ENCODE measurements around the gene BUD31.
A peak's percentile ranks its signal among the peaks of the same experiment; 100 is the strongest.
"Not testable (repeated sequence)": the region's sequence is repeated elsewhere in the genome, so short reads cannot be mapped to it uniquely, and the experiment has no call there.

Gene BUD31

DNA sequence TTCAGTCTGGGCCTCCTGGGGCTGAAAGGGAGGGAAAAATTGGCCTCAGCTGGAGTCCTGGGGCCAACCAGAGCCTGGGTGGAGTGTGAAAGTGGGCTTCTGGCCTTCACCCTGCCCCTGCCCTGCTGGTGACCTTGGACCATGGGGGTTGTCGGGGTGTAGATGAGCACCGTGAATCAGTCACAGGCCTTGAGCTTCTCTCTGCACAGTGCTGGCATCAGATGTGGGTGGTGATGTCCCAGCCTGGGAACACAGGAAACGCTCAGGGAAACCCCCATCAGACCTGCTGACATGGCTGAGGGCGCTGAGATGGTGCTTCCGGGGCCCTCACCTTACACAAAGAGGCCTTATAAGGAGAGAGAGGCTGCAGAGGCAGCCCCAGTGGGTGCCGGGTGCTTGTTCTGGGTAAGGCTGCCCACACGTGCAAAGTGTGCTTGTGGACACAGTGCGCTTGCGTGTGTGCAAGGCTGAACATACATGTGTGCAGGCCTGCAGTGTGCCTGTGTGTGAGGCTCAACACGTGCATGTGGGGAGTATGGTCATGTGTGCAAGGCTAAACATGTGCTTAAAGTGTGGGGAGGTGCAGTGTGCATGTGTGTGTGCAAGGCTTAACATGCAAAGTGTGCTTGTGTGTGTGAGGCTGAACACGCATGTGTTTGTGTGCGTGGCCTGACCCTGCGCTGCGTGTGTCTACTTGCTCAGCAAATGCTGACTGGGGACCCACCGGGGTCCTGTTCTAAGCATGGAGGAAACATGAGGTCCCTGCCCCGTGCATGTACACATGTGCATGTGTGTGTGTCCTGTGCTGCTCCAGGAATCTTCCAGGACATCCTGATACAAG, 27.7 kb upstream of the BUD31 start:
- peak; percentile 86 for DNase-seq

DNA sequence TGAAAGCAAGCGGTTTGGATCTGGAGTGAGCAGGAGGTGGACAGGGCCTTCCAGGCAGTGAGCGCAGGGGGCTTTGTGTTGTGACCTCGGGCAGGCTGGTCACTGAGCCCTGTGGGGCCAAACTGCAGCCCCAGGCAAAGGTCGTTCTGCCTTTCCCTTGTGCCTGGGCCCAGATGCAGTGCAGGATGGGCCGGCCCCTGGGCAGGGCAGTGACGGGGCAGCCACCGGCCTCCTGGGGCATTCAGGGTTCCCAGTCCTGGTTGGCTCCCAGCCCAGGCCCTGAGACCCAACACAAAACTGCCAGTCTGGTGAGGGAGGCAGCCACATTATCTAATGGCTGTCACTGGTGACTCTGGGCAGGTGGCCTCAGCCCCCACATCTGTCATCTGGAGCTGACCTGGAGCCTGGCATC, 27.1 kb upstream of the BUD31 start:
- no peak for DNase-seq

DNA sequence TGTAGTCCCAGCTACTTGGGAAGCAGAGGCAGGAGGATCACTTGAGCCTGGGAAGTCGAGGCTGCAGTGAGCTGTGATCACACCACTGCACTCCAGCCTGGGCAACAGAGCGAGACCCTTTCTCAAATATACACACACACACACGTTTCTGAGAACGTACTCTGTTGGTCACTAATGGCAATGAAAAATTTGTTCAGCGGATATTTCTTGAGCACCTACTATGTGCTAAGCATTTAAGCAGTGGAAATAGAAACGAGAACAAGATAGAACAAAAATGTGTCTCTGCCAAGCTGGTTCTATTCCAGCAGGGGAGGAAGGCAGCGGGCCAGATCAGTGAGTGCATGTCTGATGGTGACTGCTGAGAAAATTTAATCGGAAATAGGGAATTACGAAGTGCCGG, 25.6 kb upstream of the BUD31 start:
- no peak for DNase-seq

DNA sequence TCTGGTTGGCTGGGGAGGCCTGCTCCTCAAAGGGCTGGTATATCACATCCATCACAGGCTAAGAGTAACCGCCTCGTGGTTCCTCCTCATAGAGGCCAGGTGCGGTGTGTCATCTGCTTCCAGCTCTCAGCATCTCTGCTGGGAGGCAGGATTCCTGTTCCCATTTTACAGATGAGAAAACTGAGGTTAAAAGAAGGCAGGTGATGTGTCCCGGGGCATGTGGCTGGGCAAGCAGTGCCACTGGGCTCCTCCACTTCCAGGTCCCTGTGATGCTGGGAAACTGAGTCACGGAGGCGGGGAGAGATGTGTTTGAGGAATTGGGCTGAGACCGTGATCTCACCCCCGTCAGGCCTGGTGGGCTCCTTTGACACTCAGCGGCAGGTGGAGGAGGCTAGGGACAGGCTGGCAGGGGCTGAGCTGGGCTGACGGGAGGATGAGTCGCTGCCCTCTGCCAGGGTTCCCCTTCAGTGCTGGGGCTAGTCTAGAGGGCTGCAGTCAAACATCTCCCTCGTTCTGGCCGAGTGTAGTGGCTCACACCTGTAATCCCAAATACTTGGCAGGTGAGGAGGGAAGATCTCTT, 24.9 kb upstream of the BUD31 start:
- DNase-seq: no peak

DNA sequence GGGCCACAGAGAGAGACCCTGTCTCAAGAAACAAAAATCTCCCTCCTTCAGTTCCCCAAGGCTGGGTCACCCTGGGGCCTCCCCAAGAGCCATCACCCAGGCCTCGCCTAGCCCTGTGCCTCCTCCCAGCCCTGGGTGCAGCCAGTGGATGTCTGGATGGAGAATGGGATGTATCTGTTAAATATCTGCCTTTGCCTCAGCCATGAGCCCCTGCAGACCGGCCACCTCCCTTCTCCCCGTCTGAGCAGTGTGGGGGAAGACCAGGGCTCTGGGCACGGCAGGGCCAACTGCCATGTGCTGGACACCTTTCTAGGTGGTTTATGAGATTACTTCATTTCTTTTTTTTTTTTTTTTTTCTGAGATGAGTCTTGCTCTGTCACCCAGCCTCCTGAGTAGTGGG, 24.2 kb upstream of the BUD31 start:
- DNase-seq: no peak

DNA sequence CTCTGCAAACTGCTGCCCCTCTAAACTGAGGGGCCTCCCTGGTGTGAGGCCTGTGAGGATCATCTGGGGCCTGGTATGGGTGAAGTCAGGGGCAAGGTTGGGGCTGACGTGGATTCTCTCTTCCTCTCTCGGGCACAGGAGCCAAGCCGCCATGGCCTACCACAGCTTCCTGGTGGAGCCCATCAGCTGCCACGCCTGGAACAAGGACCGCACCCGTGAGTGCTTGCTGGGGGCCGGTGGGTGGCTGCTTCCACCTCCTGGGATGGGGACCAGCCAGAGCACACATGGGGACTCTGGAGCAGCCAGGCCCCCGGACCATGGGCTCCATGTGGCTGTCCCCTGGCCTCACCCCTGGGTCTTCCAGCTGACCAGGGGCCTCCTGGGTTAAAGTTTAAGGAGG, 23.2 kb upstream of the BUD31 start:
- no peak for DNase-seq

DNA sequence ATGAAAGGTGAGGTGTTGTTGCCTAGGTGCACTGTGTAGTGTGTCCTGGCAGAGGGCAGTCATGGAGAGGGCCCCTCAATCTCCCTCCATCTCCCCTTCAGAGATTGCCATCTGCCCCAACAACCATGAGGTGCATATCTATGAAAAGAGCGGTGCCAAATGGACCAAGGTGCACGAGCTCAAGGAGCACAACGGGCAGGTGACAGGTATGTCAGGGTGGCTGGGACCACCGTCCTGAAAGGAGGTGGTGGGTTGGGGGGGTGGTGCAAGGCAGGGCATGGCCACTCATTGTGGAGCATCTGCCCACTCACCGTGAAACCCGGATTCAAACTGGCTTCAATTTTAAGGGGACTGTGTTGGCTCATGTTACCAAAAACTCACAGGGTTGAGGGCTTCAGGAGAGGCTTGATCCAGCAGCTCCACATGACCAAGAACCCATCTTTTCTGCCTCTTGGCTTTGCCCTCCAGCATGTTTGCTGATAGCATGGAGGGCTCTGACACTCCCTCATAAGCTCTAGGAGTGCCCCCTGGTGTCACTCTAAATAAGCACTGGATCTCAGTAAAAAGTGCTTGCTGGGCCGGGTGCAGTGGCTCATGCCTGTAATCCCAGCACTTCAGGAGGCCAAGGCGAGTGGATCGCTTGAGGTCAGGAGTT, 22.1 kb upstream of the BUD31 start:
- DNase-seq: no peak

DNA sequence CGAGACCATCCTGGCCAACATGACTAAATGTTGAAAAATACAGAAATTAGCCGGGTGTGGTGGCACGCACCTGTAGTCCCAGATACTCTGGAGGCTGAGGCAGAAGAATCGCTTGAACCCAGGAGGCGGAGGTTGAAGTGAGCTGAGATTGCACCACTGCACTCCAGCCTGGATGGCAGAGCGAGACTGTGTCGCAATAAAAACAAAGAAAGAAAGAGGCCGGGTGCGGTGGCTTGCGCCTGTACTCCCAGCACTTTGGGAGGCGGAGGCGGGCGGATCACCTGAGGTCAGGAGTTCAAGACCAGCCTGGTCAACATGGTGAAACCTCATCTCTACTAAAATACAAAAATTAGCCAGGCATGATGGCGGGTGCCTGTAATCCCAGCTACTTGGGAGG, 21.5 kb upstream of the BUD31 start:
- DNase-seq: not testable (repeated sequence)

DNA sequence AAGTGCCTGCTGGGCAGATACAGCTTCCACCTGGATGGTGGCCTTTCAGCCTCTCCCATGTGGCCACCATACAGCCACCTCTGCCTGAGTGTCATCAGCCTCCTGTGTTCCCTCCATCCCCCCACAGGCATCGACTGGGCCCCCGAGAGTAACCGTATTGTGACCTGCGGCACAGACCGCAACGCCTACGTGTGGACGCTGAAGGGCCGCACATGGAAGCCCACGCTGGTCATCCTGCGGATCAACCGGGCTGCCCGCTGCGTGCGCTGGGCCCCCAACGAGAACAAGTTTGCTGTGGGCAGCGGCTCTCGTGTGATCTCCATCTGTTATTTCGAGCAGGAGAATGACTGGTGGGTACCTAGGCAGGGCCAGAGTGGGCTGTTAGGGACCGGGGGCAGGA, 20.9 kb upstream of the BUD31 start:
- no peak for DNase-seq

DNA sequence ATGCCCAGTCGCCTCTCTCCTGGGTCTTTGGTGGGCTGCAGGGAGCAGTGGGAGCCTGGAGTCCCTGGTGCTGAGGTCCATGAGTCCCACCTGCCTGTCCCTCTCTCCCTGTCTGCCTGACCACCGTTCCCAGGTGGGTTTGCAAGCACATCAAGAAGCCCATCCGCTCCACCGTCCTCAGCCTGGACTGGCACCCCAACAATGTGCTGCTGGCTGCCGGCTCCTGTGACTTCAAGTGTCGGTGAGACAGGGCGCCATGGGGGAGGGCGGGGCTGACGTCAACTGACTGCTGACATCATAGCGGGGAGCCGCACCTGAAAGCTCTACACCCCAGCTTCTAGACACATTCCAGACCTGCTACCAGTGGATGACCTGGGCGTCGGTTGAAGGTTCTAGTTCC, 19.0 kb upstream of the BUD31 start:
- no peak for DNase-seq

DNA sequence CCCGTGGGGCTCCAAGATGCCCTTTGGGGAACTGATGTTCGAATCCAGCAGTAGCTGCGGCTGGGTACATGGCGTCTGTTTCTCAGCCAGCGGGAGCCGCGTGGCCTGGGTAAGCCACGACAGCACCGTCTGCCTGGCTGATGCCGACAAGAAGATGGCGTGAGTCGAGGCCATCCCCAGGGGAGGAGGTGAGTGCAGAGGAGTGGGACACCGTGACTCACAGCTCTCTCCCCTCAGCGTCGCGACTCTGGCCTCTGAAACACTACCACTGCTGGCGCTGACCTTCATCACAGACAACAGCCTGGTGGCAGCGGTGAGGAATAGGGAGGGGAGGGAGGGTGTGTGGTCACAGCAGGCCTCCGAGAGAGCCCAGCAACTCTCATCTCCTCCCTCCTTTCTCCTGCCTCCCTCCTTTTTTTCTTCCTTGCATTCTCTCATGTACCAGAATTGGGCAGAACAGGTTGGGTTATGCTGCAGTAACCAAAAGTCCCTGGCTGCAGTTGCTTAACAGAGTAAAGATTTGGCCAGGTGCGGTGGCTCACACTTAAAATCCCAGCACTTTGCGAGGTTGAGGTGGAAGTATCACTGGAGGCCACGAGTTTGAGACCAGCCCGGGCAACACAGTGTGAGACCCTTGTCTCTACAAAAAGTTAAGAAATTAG, 17.7 kb upstream of the BUD31 start:
- DNase-seq: no peak

DNA sequence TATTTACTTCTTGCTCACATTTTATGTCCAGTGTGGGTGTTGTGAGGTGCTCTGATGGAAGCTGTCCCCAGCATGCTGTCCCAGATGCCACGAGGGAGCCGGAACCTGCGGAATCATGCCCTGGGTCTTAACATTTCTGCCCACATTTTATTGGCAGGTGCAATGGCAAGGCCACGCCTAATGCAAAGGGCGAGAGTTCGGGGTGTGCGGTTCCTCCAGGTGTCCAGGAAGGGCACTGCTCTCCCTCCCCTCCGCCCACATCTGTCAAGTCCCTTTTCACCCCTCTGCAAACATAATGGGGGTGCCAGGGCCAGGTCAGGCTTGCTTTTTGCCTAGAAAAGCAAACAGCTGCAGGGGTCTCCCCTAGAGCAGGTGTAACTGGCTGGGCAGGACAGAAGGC, 16.7 kb upstream of the BUD31 start:
- DNase-seq: no peak

DNA sequence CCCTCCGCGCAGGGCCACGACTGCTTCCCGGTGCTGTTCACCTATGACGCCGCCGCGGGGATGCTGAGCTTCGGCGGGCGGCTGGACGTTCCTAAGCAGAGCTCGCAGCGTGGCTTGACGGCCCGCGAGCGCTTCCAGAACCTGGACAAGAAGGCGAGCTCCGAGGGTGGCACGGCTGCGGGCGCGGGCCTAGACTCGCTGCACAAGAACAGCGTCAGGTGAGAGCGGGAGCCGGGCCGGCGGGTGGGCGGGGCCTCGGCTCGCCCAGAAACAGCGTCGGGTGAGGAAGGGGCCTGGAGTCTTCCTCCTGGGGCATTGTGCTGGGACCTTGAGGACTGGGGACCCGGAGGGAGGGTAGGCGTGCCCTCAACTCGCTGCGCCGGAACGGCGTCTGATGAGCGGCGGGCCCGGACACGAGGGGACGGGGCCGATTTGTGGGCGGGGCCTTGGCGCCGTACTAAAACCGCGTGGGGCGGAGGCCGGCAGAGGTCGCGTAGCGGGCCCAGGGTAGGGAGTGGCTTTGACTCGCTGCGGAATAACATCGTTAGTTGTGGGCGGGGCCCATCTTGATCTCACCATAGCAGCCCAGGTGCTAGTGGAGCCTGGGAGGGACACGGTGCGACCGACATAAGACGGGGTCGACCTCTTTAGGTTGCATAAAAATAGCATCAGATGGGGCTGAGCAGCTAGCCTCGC, 16.0 kb upstream of the BUD31 start:
- peak; percentile 76 for DNase-seq

DNA sequence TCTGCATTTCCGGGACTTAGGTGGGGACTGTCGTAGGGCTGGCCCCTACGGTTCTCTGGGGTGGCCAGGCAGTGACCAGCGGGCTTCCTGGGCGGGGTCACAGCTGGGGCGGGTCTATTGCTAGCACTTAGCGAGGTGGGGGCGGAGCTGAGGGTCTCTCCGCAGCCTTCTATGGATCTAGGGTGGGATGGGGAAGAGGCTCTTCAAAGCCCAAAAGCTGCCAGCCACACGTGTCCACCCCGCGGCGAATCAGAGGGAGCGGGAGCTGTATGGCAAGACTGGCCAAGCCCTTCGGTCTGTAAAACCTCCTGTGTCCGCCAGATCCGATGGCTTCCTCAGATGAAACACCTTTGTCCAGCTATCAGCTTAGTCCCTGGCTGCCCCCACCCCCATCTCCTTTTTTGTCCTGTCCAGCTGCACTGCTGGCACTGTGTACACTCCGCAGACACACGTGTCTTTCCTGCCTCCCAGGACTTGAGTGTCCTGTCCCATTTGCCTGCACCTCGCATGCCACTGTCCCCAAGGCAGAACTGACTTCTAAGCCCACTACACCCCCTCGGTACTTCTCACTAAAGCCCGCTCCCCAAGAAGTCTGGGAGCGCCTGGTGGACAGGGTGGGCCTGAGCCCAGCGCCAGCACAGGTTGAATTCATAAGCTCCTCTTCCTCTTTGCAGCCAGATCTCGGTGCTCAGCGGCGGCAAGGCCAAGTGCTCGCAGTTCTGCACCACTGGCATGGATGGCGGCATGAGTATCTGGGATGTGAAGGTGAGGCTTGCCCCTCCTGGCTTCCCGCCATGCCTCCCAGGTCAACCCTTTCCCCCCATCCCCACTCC, 15.2 kb upstream of the BUD31 start:
- DNase-seq: no peak

DNA sequence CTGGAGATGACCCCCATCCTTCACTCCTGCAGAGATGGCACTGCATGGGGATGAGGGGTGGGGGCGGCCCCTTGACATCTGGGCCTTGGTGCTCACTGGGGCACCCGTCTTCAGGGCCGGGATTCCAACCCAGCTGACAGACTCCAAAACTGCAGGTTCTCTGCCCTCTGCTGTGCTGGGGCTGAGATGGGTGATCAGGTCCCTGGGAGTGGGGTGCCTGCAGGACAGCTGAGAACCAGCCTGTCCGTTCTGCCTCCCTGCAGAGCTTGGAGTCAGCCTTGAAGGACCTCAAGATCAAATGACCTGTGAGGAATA, 14.6 kb upstream of the BUD31 start:
- DNase-seq: no peak

DNA sequence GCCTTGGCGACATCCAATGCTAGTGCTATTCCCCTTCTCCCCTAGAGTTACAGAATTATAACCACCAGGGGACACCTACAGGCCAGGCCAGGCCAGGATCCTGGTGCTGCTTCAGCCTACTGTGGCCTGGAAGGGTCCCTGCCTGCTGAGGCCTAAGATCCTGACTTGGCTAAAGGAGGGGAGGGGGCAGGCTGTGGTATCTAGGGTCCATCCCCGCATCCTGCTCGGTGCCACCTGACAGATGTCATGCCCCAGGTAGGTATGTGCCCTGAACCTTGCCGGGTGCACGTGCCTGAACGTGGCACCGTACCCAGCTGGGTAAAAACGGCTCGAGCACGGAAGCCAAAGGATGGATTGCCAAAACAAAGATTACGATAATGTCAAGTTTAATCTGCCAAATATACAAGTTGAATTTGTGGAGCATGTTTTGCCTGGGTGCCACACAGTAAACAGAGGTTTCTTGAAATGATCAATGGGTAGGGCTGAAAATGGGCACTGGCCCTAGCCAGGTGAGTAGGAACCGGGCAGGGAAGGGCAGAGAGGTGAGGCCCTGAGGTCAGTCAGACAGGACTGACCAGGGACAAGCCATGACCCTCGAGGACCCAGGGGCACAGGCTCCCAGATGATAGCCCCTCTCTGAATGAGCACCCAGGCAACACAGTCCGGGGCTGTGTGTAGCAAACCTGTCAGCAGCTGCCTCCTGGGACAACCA, 13.0 kb upstream of the BUD31 start:
- no peak for DNase-seq

DNA sequence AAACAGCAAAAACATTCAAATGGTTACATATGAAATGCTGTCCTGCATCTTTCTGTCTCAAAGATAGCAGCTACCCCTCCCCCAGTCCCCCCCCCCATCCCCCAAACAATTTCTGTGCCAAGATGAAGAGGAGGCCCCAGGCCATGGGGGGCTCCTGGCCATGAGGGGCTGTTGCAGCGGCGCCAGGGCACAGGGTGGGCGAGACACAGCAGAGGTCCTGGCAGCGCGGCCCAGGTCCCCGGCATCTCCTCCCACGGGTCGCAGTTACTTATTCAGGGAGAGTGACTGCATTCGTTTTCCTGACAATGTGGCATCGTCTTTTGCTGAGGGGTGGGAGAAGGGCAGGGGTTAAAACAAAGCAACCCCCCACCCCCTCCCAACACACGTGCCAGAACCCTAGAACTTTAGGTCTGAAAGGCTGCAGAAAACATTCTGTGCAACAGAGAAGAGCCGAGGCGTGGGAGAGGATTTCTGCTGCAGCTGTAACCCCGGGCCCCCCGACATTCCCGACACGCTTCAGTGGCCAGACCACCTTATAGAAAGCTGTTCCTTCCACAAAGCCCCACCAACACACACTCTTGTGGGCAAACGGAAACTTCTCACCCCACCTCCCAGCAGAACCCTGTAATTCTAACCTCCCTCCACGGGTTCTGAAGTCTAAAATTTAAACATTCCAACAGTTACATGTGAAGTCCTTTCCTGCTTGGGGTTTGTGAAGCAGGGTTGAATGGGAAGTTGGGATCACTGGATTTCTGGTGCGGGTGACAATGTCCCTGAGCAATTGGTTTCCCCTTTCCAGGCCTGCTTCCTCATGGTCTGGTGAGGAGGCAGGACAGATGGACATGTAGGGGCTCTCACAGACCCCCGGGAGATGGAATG, 12.1 kb upstream of the BUD31 start:
- no peak for DNase-seq

DNA sequence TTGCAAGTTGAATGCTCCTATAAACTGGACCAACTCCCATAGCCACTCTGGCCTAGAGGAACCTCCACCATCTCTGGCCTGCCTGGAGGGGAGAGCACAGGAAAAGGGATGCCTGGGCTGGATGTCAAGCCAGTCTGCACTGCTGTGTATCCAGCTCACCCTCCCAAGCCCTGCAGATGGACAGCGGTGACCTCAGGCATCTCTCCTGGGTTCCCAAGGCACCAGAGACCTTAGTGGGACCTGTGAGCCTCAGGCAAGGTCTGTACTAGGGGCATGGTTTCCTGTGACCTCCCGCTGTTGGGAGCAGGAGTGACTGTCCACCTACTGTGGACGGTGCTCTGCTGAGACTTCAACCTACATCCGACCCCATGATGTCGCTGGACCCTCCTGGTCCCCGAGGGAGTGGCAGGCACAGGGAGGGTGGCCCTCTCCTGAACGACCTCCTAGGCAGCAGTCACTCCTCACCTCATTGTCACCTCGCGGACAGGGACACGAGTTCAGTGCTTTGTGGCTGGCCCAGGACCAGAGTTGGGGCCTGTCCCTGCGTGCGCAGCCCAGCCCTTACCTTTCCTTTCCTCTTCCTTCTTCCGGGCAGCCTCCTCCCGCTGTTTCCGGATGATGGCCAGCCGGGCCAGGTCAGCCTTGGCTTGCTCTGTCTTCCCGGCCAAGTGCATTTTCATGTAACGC, 11.3 kb upstream of the BUD31 start:
- no peak for DNase-seq

DNA sequence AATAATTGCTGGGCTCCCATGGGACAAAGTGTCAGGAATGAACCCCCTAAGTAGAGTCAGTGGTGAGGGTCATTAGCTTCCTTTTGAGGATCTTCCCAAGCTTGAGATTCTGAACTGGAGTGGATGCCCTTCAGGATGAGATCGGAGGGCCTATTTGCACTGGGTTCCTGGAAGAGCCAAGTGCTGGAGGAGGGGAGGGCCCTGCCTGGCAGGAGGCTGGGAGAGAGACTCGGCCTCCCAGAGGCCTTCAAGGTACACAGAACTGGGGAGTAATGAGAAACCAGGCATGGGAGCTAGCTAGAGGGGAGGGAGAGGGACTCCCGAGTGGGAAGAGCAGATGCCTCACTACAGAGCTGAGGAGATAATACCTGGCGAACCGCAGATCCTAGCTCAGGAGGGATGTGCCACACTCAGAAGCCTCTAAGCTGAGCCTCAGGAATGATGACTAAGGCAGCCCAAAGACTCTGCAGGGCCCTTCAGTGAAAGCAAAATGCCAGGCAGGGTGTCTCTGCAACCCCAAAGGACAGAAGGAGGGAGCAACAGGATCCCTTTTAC, 9.8 kb upstream of the BUD31 start:
- no peak for DNase-seq

DNA sequence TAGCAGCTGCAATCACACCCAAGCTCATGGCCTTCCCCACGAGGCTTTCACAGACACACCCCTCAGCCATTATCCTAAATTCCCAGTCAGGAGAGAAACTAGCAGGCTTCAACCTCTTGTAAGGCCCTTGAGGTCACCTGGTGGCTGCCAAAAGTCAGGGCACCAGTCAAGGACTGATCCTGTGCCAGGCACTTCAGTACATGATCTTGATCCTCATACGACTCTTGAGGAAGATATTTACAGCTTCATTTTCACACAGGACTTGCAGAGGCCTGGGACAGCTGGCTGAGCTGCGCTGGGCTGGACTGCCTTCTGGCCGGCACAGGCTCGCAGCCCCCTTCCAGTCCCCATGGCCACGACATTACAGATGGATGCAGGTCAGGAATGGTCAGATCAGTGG, 9.2 kb upstream of the BUD31 start:
- DNase-seq: no peak
